HG03039 (cell line): ENCODE data around the gene ZNF616.
A peak's percentile ranks its signal among the peaks of the same experiment; 100 is the strongest.
"Not testable (repeated sequence)": the region's sequence is repeated elsewhere in the genome, so short reads cannot be mapped to it uniquely, and the experiment has no call there.

Experiments
- ATAC-seq: cut with Tn5 transposase; IDR thresholded peaks from one replicate; pipeline ENCODE4 v1.9.1; 2021; ENCODE audit warnings: mild to moderate bottlenecking, moderate library complexity; ENCODE audit not compliant: unreplicated experiment

Gene ZNF616

DNA sequence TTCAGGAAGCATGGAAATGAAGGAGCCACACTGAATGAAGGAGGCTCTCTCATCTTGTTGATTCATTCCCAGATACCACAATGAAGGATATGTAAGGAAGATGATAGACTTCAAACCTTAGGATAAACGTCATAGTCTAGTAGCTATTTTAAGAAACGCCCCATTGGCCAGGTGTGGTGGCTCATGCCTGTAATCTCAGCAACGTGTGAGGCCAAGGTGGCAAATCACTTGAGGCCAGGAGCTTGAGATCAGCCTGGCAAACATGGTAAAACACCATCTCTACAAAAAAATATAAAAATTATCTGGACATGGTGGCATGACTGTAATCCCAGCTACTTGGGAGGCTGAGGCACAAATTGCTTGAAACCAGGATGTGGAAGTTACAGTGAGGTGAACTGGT lies 27.1 kb downstream of the ZNF616 start:
- ATAC-seq, result no peak

DNA sequence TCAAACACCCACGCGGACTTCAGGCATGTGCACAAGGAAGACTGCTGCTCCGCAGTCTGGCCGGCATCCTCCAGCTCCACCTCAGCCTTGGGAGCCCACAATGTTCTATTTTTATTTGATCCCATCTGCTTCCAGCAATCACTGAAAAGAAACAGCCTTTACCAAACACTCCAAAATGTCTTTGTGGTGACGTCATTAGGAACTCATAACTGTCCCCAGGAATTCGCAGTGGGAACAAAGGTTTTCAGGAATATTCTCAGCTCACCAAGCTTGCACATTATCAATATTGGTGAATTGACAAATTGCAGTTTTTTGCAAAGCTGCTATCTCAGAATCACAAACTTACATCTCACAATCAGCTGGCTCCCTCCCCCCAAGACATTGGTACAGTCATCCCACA lies 29.0 kb downstream of the ZNF616 start:
- no peak for ATAC-seq

DNA sequence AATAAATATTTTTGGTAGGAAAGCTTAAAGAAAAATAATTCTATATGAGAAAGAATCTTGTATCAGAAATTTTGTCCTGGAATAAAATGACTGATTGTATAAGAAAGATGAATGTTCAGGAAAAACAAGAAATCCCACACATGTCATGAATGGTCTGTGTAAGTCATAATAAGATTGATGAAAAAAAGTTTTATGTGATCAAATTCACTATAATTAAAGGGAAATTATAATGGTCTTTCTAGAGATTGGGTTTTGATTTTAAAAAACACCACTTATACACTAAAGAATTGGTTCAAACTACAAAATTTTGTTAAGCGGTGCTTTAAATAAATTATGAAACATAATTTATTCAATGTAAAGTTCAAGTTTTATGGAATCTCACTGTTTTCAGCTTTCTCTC lies 37.0 kb downstream of the ZNF616 start:
- no peak for ATAC-seq

DNA sequence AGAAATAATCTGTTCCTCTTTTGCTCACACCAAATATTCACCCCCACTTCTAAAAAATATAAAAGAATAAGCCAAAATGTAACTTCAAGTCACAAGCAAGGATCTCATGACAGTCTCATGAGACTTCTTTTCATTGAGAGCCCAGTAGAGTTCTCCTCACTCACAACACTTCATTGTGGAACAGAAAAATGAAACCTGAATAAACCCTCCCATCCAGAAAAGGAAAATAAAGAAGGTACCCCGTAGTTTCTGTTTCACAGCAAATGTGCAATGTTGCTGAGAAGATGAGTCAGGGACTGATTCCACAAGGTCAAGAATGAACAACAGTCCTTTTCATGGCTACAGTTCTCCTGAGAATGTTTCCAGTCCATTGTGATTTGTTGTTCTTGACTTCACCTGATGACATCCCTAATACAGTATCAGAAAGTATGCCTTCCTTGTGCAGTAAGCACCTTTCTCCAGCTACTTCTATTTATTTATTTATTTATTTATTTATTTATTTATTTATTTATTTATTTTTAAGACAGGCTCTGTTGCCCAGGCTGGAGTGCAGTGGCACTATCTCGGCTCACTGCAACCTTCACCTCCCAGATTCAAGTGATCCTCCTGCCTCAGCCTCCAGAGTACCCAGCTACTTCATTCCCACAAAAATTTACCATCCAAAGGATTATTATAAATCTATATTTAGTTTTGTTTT lies 37.7 kb downstream of the ZNF616 start:
- ATAC-seq, result no peak

DNA sequence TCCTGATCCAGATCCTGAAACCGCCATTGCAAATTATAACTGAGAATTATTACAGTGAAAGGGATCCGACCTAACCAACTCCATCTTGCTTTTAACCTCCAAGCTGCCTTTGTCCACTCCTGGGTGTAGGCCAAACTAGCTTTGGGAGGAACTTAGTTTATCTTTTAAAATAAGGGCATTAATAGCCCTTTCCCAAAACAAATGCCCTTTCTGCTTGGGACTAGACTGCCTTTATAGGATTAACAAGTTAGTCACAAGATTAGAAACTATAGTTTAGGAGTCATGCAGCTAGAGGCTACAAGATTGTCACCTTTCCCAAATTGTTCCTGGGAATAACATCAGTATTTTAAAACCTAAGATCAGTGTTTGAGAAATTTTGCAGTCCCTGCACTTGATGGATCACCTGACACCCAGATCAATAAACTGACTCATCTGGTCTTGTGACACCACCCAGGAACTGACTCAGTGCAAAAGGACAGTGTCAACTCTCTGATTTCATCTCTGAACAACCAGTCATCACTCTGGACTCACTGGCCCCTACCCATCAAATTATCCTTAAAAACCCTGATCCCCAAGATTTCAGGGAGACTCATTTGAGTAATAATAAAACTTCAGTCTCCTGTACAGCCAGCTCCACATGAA lies 40.1 kb downstream of the ZNF616 start:
- ATAC-seq, result no peak

DNA sequence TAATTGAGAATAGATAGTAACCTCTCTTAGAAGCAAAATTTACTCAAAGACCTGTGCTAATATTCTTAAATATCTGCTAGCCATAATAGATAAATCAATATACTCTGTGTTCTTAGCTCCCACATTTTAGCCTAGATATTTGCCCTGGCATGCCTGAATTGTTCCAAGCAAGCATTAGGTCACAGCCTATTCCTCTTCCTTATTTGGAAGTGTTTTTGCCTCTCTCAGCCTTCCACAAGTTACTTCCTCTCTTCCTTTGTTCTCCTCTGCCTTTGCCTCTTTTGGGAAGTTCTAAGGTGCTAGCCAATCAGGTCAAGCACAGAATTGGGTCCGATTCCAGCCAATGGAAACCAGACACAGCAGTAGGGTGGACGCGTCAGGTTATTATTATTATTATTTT lies 43.3 kb downstream of the ZNF616 start:
- not testable (repeated sequence) for ATAC-seq

DNA sequence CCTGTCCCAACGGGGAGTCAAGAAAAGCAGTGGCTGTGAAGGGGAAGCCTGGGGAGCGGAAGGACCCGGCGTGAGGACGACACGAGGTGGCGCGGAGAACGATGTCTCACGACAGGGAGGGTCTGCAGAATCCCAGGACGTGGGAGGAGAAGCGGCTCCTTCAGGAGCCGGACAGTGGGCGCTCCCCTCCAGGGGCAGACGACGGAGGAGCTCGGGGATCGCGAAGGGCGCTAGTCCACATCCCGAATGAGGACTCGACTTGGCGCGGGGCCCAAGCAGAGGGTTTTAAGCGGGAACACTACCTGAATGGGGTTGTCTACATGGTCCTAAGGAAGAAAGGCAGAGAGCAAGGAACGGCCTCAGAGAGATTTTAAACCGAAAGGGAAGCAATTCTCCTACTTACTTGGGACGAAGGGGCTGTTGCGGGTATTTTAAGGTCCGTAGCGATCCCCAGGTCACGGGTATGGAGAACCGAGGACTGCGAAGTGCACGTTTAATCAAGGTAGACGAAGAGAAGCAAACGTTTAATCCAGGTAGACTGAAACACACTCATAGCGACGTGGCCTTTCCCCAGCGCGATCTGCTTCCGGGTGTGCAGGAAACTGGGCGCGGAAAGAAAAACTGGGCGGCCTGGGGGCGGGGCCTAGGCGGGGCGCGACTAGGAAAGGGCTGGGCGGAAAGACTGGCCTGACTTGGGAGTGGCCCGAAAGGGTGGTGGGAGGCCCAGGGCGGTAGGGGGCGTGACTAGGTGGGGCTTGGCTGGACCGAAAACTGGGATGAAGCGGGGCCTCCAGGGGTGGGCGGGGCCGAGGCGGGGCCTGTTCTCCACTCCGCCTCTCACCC lies 44.3 kb downstream of the ZNF616 start, which contains the start of gene ZNF841:
ZNF841 (minus strand) TSS at position 594 of the 843 bp plus-strand sequence. CDS start 10,964 bp downstream, outside the sequence.
- ATAC-seq, result peak; percentile 73

DNA sequence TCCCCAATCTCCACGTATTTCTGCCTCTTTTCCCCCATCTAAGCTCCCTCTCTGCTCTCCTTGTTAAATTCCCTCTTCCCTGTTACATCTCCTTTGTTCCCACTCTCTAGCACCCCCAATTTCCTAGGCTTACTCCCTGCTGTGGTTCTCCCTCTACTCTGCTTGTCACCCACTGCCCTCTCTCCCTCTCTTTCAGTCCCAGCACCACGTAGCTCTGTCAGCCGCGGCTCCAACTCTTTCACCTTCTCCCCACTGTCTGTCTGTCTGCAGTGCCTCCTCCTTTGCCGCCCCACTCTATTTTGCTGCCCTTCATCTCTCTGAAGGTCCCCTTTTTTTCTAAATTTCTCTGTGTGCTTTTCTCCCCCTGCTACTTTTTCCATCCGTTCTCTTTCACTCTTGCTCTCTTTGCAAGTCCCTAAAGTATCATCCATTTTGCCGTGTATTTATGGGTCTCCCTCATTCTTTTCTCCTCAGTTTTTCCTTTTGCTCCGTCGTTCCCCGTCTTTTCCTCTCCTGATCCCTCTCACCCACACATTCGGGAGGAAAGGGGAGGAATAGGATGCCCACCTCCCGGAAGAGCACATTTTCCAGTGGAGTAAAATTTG lies 45.1 kb downstream of the ZNF616 start:
- no peak for ATAC-seq

DNA sequence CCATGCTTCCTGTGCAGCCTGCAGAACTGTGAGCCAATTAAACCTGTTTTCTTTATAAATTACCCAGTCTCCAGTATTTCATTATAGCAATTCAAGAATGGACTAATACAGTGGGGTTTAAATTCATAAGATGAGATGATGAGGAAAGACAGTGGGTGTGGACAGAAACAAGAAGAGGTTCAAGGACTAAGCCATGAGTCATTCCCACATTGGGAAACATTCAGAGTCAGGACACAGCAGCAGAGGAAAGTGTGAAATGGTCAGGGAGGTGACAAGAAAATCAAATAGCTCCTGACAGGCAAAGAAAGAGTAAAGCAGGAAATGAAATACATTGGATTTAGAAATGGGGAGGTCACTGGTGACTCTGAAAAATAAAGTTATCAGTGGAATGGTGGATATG lies 53.3 kb downstream of the ZNF616 start:
- ATAC-seq, result no peak

DNA sequence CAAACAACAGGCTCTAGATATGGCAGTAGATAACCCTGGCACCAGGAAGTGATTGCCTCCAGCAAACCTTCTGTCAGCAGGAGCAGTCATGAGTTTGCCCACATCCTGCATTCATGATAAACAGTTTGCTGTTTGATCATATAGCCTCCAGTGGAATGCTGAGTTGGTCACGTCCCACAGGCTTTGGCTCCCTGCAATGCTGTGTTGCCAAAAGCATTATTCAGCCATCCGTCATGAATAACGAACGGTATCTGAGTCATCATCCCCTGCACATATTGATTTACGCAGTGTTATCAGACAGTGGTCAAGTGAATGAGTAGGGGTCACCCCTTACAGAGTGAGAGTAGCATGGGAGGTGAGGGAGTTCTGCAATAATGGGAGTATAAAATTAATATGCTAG lies 69.2 kb downstream of the ZNF616 start:
- no peak for ATAC-seq

DNA sequence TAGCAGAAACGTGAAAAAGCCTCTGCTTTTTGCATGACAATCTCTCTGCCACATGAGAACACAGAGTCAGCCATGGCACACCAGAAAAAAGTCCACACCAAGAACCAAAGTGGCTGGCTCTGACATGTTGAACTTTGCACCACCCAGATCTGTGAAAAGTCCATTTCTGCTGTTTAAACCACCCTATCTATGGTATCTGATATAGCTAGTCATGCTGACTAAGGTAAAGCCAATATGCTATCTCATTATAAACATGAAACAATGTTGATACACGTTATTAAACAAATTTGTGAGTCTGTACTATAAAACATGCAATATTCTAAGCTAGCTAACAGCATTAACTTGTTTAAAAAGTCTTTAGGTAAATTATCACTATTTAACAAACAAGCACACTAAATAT lies 70.1 kb downstream of the ZNF616 start:
- no peak for ATAC-seq

DNA sequence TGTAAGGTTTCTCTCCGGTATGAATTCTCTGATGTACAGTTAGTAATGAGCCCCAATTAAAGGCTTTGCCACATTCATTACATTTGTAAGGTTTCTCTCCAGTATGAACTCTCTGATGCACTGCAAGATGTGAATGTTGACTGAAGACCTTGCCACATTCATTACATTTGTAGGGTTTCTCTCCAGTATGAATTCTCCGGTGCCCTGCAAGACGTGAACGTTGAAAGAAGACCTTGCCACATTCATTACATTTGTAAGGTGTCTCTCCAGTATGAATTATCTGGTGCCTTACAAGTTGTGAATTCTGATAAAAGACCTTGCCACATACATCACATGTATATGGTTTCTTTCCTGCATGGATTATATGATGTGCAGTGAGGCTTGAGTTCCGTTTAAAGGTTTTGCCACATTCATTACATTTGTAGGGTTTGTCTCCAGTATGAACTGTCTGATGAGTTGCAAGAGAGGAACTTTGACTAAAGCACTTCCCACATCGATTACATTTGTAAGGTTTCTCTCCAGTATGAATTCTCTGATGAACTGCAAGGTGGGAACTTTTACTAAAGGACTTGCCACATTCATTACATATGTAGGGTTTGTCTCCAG lies 73.4 kb downstream of the ZNF616 start:
- ATAC-seq, result no peak

DNA sequence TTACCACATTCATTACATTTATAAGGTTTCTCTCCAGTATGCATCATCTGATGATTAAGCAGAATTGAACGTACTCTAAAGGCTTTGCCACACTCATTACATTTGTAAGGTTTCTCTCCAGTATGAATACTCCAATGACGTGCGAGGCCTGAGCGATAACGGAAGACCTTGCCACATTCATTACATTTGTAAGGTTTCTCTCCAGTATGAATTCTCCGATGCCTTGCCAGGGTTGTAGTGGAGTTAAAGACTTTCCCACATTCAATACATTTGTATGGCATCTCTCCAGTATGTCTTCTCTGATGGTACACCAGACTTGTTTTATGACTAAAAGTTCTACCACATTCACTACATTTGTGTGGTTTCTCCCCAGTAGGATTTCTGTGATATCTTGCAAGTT lies 74.3 kb downstream of the ZNF616 start:
- no peak for ATAC-seq
